HepG2 (cell line): ENCODE data around the gene TBX6. TPM values are rescaled to one million over a fixed set of nuclear protein-coding genes. Genes with fewer than 3 reads are reported as not detected.

Source experiments
- EZH2 ChIP-seq: conservative IDR thresholded peaks from 2 replicates; pipeline ENCODE4 v1.6.1; 2012; ENCODE audit warnings: mild to moderate bottlenecking, low read depth, low read length, moderate library complexity
- FOXP1 ChIP-seq, 2 experiments: fragments of 450-650 bp in 1 of 2; IDR thresholded peaks; 2 replicates each; pipeline ENCODE4 v1.6.1; 2017 to 2018; ENCODE audit warnings: antibody characterized with exemption in 1 of 2
- HNRNPH1 ChIP-seq: fragments of 200-400 bp; formaldehyde crosslinking; optimal IDR thresholded peaks from 2 replicates; pipeline ENCODE3; 2017; ENCODE audit warnings: mild to moderate bottlenecking, low read depth, low read length
- RXRA ChIP-seq: sonication (generic); formaldehyde crosslinking; IDR thresholded peaks from 2 replicates; pipeline ENCODE4 v1.5.1; 2020; ENCODE audit warnings: missing genetic modification reagents
- ZFP62 ChIP-seq: sonication (generic); formaldehyde crosslinking; IDR thresholded peaks from 2 replicates; pipeline ENCODE4 v1.4.0; 2020; ENCODE audit warnings: missing genetic modification reagents
- ZNF510 ChIP-seq: sonication (generic); formaldehyde crosslinking; IDR thresholded peaks from 2 replicates; pipeline ENCODE4 v1.4.0; 2020; ENCODE audit warnings: low read depth, mild to moderate bottlenecking, missing genetic modification reagents
- ZNF605 ChIP-seq: sonication (generic); formaldehyde crosslinking; IDR thresholded peaks from 2 replicates; pipeline ENCODE4 v1.8.0; 2022; ENCODE audit warnings: mild to moderate bottlenecking, missing genetic modification reagents
- ZNF616 ChIP-seq: sonication (generic); formaldehyde crosslinking; IDR thresholded peaks from 2 replicates; pipeline ENCODE4 v1.5.0; 2020; ENCODE audit warnings: low read depth, mild to moderate bottlenecking, missing genetic modification reagents
- ZNF839 ChIP-seq: sonication (generic); formaldehyde crosslinking; IDR thresholded peaks from 2 replicates; pipeline ENCODE4 v1.4.0; 2020; ENCODE audit warnings: missing genetic modification reagents, mild to moderate bottlenecking, borderline replicate concordance
- ZSCAN29 ChIP-seq: sonication (generic); formaldehyde crosslinking; conservative IDR thresholded peaks from 2 replicates; pipeline ENCODE4 v1.4.0; 2020; ENCODE audit warnings: mild to moderate bottlenecking, missing genetic modification reagents
- polyA plus RNA-seq, 8 experiments: library from polyadenylated mRNA; depleted of rRNA in 3 of 8; stranded (reverse) in 7 of 8; unstranded in 1 of 8; fragments of >200 nt; fragmentation: Illumina TruSeq in 4 of 8; extraction: Trizol in 4 of 8; gene quantifications; 2 replicates each; pipeline versions ENCODE4 v1.2.1 to v1.2.3, GENCODE V29; 2011 to 2016; ENCODE audit warnings: low read depth in 4 of 8, missing spikeins in 1 of 8, mixed read lengths in 1 of 8; ENCODE audit not compliant: insufficient read depth in 1 of 8
- total RNA-seq, 5 experiments: library from RNA; depleted of rRNA; stranded (reverse); fragments of >200 nt; fragmentation: Illumina TruSeq; extraction: Trizol; gene quantifications; 2 replicates each; pipeline ENCODE4 v1.2.3, GENCODE V29; 2016; ENCODE audit warnings: low read depth in 1 of 5
- TF ChIP-seq, protein P1 (sequence below): sonication (generic); formaldehyde crosslinking; IDR thresholded peaks from 2 replicates; pipeline ENCODE4 v1.4.0; 2020; ENCODE audit warnings: missing genetic modification reagents
- TF ChIP-seq, protein P2 (sequence below): sonication (generic); formaldehyde crosslinking; IDR thresholded peaks from 2 replicates; pipeline ENCODE4 v1.4.0; 2020; ENCODE audit warnings: missing genetic modification reagents
- TF ChIP-seq, protein P3 (sequence below): sonication (generic); formaldehyde crosslinking; IDR thresholded peaks from 2 replicates; pipeline ENCODE4 v1.8.0; 2022; ENCODE audit warnings: missing genetic modification reagents, mild to moderate bottlenecking, moderate library complexity, borderline replicate concordance
- TF ChIP-seq, protein P4 (sequence below): sonication (generic); formaldehyde crosslinking; IDR thresholded peaks from 2 replicates; pipeline ENCODE4 v1.5.0; 2020; ENCODE audit warnings: mild to moderate bottlenecking, missing genetic modification reagents
- TF ChIP-seq, protein P5 (sequence below): sonication (generic); formaldehyde crosslinking; IDR thresholded peaks from 2 replicates; pipeline ENCODE4 v1.4.0; 2020; ENCODE audit warnings: missing genetic modification reagents, borderline replicate concordance

TBX6 gene
- total and polyA plus RNA-seq, 2 of the 13 experiments (the other 11 are each of a cell fraction or from before 2014, with no cell fraction given) = 0.24 to 0.42 TPM

DNA sequence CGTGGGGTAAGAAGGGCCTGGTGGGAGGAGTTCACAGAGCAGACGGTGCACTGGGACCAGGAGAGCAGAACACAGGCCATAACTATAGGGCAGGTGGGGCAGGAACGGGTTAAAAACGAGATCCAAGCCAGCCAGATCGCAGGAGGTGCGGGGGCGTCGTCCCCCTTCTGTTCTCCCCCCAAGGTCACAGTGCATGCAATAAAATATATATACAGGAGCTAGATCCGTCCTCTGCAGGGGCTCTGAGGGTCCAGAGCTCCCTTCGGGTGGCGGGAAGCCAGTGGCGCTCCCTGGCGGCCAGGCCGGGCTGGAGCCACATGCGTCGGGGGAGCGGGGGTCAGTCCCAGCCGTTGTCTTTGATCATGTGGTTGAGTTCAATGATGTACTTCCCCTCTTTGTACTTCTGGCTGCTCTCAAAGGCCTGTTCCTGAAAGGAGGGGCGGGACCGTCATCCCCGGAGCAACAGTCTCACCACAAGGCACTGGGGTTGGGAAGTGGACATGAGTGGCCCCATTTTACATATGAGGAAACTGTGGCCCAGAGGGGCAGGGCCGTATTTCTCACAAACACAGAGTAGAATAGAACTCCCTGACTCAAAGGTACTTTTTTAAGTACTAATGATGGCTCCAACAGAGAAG is 768 bp upstream of the TBX6 start (continued):
- TF ChIP-seq, protein P1, sequence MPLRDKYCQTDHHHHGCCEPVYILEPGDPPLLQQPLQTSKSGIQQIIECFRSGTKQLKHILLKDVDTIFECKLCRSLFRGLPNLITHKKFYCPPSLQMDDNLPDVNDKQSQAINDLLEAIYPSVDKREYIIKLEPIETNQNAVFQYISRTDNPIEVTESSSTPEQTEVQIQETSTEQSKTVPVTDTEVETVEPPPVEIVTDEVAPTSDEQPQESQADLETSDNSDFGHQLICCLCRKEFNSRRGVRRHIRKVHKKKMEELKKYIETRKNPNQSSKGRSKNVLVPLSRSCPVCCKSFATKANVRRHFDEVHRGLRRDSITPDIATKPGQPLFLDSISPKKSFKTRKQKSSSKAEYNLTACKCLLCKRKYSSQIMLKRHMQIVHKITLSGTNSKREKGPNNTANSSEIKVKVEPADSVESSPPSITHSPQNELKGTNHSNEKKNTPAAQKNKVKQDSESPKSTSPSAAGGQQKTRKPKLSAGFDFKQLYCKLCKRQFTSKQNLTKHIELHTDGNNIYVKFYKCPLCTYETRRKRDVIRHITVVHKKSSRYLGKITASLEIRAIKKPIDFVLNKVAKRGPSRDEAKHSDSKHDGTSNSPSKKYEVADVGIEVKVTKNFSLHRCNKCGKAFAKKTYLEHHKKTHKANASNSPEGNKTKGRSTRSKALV = peak; percentile 72; the same call in 1 of the 2 replicates
- 0 out of 2 replicates have a peak, but pooled peaks have one; percentile 80 for TF ChIP-seq ZNF839 (CRISPR knock-in tag)
- no peak; the same call in none of the 2 replicates for TF ChIP-seq RXRA (CRISPR knock-in tag)
- TF ChIP-seq ZNF605 (CRISPR knock-in tag) = peak; percentile 85
- TF ChIP-seq EZH2 = no peak
- TF ChIP-seq, protein P2, sequence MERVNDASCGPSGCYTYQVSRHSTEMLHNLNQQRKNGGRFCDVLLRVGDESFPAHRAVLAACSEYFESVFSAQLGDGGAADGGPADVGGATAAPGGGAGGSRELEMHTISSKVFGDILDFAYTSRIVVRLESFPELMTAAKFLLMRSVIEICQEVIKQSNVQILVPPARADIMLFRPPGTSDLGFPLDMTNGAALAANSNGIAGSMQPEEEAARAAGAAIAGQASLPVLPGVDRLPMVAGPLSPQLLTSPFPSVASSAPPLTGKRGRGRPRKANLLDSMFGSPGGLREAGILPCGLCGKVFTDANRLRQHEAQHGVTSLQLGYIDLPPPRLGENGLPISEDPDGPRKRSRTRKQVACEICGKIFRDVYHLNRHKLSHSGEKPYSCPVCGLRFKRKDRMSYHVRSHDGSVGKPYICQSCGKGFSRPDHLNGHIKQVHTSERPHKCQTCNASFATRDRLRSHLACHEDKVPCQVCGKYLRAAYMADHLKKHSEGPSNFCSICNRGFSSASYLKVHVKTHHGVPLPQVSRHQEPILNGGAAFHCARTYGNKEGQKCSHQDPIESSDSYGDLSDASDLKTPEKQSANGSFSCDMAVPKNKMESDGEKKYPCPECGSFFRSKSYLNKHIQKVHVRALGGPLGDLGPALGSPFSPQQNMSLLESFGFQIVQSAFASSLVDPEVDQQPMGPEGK (CRISPR knock-in tag) = peak; percentile 98
- TF ChIP-seq, protein P3, sequence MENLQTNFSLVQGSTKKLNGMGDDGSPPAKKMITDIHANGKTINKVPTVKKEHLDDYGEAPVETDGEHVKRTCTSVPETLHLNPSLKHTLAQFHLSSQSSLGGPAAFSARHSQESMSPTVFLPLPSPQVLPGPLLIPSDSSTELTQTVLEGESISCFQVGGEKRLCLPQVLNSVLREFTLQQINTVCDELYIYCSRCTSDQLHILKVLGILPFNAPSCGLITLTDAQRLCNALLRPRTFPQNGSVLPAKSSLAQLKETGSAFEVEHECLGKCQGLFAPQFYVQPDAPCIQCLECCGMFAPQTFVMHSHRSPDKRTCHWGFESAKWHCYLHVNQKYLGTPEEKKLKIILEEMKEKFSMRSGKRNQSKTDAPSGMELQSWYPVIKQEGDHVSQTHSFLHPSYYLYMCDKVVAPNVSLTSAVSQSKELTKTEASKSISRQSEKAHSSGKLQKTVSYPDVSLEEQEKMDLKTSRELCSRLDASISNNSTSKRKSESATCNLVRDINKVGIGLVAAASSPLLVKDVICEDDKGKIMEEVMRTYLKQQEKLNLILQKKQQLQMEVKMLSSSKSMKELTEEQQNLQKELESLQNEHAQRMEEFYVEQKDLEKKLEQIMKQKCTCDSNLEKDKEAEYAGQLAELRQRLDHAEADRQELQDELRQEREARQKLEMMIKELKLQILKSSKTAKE = peak; percentile 58; the same call in 1 of the 2 replicates
- TF ChIP-seq ZNF616 (CRISPR knock-in tag) = no peak
- TF ChIP-seq, protein P4, sequence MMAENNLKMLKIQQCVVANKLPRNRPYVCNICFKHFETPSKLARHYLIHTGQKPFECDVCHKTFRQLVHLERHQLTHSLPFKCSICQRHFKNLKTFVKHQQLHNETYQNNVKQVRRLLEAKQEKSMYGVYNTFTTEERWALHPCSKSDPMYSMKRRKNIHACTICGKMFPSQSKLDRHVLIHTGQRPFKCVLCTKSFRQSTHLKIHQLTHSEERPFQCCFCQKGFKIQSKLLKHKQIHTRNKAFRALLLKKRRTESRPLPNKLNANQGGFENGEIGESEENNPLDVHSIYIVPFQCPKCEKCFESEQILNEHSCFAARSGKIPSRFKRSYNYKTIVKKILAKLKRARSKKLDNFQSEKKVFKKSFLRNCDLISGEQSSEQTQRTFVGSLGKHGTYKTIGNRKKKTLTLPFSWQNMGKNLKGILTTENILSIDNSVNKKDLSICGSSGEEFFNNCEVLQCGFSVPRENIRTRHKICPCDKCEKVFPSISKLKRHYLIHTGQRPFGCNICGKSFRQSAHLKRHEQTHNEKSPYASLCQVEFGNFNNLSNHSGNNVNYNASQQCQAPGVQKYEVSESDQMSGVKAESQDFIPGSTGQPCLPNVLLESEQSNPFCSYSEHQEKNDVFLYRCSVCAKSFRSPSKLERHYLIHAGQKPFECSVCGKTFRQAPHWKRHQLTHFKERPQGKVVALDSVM (CRISPR knock-in tag) = no peak; the same call in 1 of the 2 replicates
- TF ChIP-seq ZNF510 (CRISPR knock-in tag) = peak; percentile 72
- TF ChIP-seq HNRNPH1 = no peak
- TF ChIP-seq ZFP62 (CRISPR knock-in tag) = no peak
- TF ChIP-seq FOXP1 (IDR thresholded peaks at IDR 0.05) = no peak
- 0 out of 2 replicates have a peak, but pooled peaks have one; percentile 32 for TF ChIP-seq FOXP1 (CRISPR knock-in tag; IDR thresholded peaks at IDR 0.05)
- TF ChIP-seq, protein P5, sequence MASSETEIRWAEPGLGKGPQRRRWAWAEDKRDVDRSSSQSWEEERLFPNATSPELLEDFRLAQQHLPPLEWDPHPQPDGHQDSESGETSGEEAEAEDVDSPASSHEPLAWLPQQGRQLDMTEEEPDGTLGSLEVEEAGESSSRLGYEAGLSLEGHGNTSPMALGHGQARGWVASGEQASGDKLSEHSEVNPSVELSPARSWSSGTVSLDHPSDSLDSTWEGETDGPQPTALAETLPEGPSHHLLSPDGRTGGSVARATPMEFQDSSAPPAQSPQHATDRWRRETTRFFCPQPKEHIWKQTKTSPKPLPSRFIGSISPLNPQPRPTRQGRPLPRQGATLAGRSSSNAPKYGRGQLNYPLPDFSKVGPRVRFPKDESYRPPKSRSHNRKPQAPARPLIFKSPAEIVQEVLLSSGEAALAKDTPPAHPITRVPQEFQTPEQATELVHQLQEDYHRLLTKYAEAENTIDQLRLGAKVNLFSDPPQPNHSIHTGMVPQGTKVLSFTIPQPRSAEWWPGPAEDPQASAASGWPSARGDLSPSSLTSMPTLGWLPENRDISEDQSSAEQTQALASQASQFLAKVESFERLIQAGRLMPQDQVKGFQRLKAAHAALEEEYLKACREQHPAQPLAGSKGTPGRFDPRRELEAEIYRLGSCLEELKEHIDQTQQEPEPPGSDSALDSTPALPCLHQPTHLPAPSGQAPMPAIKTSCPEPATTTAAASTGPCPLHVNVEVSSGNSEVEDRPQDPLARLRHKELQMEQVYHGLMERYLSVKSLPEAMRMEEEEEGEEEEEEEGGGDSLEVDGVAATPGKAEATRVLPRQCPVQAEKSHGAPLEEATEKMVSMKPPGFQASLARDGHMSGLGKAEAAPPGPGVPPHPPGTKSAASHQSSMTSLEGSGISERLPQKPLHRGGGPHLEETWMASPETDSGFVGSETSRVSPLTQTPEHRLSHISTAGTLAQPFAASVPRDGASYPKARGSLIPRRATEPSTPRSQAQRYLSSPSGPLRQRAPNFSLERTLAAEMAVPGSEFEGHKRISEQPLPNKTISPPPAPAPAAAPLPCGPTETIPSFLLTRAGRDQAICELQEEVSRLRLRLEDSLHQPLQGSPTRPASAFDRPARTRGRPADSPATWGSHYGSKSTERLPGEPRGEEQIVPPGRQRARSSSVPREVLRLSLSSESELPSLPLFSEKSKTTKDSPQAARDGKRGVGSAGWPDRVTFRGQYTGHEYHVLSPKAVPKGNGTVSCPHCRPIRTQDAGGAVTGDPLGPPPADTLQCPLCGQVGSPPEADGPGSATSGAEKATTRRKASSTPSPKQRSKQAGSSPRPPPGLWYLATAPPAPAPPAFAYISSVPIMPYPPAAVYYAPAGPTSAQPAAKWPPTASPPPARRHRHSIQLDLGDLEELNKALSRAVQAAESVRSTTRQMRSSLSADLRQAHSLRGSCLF (CRISPR knock-in tag) = no peak
- TF ChIP-seq ZSCAN29 (CRISPR knock-in tag) = peak; percentile 99
